ENCODE measurements around the gene MAP3K9. TPM values are rescaled to one million over a fixed set of nuclear protein-coding genes. Genes with fewer than 3 reads are reported as not detected.
A peak's percentile ranks its signal among the peaks of the same experiment; 100 is the strongest.

Gene MAP3K9
- total RNA-seq, 1 donor from 2014 or later: 10.1 TPM

DNA sequence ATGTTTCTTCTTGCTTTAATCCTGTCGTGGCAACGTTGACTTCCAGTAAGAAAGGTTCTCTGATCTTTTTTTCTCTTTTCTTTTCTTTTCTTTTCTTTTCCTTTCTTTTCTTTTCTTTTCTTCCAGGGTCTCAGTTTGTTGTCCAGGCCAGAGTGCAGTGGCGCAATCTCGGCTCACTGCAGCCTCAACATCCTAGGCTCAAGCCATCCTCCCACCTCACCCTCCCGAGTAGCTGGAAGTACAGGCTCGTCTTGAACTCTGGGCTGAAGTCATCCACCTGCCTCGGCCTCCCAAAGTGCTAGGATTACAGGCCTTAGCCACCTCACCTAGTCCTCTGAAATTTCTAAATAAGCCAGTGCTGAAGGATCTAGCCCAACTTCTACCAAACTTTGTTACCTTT lies 1.3 kb upstream of the MAP3K9 start:
- no peak overlapping the region for H3K27ac Mint-ChIP-seq
- CTCF ChIA-PET: interaction anchor here (2.0 kb wide), 1 partner anchor 7 kb away, joined by 14 read pairs; no protein-coding TSS in a partner anchor
- POLR2A ChIA-PET: interaction anchor here (0.6 to 3.1 kb wide), 4 partner anchors 30 to 210 kb away, joined by 4 to 21 read pairs (median 10); partner anchors contain the start of genes MED6 and PCNX1
- TF ChIP-seq, protein P1, sequence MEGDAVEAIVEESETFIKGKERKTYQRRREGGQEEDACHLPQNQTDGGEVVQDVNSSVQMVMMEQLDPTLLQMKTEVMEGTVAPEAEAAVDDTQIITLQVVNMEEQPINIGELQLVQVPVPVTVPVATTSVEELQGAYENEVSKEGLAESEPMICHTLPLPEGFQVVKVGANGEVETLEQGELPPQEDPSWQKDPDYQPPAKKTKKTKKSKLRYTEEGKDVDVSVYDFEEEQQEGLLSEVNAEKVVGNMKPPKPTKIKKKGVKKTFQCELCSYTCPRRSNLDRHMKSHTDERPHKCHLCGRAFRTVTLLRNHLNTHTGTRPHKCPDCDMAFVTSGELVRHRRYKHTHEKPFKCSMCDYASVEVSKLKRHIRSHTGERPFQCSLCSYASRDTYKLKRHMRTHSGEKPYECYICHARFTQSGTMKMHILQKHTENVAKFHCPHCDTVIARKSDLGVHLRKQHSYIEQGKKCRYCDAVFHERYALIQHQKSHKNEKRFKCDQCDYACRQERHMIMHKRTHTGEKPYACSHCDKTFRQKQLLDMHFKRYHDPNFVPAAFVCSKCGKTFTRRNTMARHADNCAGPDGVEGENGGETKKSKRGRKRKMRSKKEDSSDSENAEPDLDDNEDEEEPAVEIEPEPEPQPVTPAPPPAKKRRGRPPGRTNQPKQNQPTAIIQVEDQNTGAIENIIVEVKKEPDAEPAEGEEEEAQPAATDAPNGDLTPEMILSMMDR (IDR thresholded peaks at IDR 0.05): no peak
- peaks cover 27% of the 10 kb centered on the region for H3K4me1 Mint-ChIP-seq
- no peaks in the 10 kb centered on the region for H3K9me3 Mint-ChIP-seq
- DNase-seq: no peak
- no peaks in the 10 kb centered on the region for H3K27me3 Mint-ChIP-seq
- intact Hi-C loops (cut with micrococcal nuclease): no loop called here
- H3K36me3 Mint-ChIP-seq (ENCODE audit: low read depth): no peaks in the 10 kb centered on the region
- no peak overlapping the region for H3K4me3 Mint-ChIP-seq
- no peak for ATAC-seq (ENCODE audit: low read depth)

DNA sequence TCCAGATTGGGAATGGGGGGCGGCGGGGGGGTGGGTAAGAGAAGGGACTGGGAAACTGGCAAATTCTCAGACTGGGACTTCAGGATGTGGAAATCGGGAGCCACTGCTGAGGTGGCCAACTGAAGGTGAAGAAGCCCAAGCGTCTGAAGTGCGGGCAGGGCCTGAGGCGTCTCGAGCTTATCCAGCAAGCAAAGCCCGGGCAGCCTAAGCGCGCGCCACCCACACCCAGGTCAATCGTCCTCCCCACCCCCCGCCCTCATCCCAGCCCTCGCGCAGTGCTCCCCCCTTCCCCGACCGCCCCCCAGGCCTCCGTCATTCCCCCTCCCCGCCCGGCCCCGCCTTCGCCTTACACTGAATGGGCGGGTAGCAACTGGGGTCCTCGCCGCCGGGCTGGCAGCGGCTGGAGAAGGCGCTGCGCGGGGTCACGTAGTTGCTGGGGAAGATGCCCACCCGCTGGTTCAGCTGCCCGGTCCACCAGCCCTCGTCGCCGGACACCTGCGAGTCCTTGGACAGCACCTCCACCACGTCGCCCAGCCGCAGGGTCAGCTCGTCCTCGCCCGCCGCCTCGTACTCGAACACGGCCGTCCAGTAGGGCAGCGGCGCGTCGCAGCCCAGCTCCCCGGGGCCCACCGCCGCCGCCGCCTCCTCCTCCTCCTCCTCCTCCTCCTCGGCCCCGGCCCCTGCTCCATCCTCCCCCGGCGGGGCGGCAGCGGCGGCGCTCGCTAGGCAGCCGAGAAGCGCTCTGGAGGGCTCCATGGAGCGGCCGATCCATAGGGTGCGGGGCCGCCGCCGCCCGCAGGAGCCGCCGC lies 693 bp downstream of the MAP3K9 start:
- ChIA-PET CTCF (interaction anchor here (0.9 to 2.0 kb wide), 4 partner anchors 9 to 99 kb away, joined by 4 to 14 read pairs (median 6); partner anchors contain the start of gene PCNX1), POLR2A (interaction anchor here (0.6 to 3.1 kb wide), 19 partner anchors 9 to 1092 kb away, joined by 3 to 21 read pairs (median 6); partner anchors contain the start of genes MED6, PCNX1 and TTC9)
- DNase-seq (peak; percentile 44), ATAC-seq (ENCODE audit: low read depth) (peak; percentile 13)
- intact Hi-C loops (cut with micrococcal nuclease): loop anchor here (1.0 to 10.0 kb wide), 9 partner anchors 9 to 1194 kb away; partner anchors contain the start of genes MED6, PCNX1, SIPA1L1 and SRSF5
- H3K4me3 Mint-ChIP-seq: peak overlapping the region; percentile 88
- no peaks in the 10 kb centered on the region for H3K36me3 Mint-ChIP-seq (ENCODE audit: low read depth)
- peak overlapping the region; percentile 88 for H3K27ac Mint-ChIP-seq
- TF ChIP-seq, protein P1 (IDR thresholded peaks at IDR 0.05): no peak
- peaks cover 29% of the 10 kb centered on the region for H3K4me1 Mint-ChIP-seq
- H3K27me3 Mint-ChIP-seq: no peaks in the 10 kb centered on the region
- H3K9me3 Mint-ChIP-seq: no peaks in the 10 kb centered on the region

DNA sequence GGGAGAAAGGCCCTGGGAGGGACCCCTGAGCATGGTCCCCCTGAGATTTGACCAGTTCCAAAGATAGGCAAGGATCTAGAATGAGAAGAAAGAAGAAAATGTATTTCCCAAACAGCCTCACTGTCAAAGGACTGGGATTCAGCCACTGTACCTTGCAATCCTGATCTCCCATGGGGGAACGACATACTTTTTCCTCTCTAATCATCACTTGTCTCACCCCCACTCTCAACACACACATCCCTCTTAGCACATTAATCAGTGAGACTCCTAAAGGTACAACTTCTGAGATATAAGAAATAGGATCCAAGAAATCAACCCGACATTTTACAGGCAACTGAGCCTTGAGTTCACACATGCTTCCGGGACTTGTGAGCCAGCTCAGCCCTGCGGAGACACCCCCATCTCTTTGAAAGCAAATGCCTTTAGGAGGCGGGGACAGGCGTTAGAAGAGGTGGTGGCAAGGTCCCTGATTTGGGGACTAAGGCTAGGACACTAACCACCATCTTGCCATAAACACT lies 1.4 kb downstream of the MAP3K9 start:
- Mint-ChIP-seq H3K36me3 (ENCODE audit: low read depth) (no peaks in the 10 kb centered on the region), H3K27me3 (no peaks in the 10 kb centered on the region), H3K27ac (peak overlapping the region; percentile 88), H3K9me3 (no peaks in the 10 kb centered on the region), H3K4me1 (peaks cover 30% of the 10 kb centered on the region), H3K4me3 (peak overlapping the region; percentile 88)
- ATAC-seq (ENCODE audit: low read depth) (peak; percentile 16), DNase-seq (peak; percentile 26)
- POLR2A ChIA-PET: interaction anchor here (0.6 to 3.1 kb wide), 9 partner anchors 14 to 550 kb away, joined by 3 to 21 read pairs (median 7); partner anchors contain the start of genes PCNX1 and TTC9
- CTCF ChIA-PET: interaction anchor here (0.7 to 1.4 kb wide), 2 partner anchors 10 to 150 kb away, joined by 3 to 4 read pairs; no protein-coding TSS in a partner anchor
- TF ChIP-seq, protein P1 (IDR thresholded peaks at IDR 0.05): no peak
- intact Hi-C loops (cut with micrococcal nuclease): loop anchor here (2.0 to 10.0 kb wide), 6 partner anchors 27 to 1193 kb away; partner anchors contain the start of genes MED6, SIPA1L1, SUSD6 and TTC9

DNA sequence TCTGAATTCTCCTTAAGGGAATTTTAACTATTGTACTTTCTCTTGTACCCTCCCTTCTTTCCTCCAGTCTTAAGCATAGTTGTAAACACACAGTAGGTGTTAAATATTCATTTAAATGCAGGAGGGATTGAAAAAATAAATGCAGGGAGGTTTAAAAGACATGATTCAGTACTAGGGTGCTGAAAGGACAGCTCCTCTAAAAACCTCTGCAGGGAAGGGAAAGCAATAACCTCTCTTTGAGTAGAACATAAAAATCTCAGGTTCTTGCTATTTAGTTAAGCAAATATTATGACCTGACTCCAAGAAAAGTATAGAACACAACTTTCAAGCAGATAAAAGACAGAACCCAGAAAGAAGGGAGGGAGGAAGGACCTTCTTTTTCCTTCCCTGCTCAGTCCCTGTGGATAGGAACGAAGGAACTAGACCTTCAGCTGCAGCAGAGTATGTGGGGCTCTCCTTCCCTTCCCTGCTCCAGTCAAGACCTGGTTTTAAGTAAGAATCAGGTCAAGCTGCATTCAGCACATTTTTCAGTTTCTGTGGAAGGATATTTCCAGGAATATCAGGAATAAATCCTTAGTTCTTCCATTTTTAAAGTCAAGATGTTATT lies 4.7 kb downstream of the MAP3K9 start:
- peaks cover 14% of the 10 kb centered on the region for H3K36me3 Mint-ChIP-seq (ENCODE audit: low read depth)
- TF ChIP-seq, protein P1 (IDR thresholded peaks at IDR 0.05): no peak
- ChIA-PET CTCF (interaction anchor here (1.1 to 2.3 kb wide), 3 partner anchors 13 to 103 kb away, joined by 3 to 14 read pairs (median 6); partner anchors contain the start of gene PCNX1), POLR2A (interaction anchor here (1.3 to 1.4 kb wide), 2 partner anchors 13 to 24 kb away, joined by 5 read pairs; no protein-coding TSS in a partner anchor)
- intact Hi-C loops (cut with micrococcal nuclease): loop anchor here (10.0 kb wide), 2 partner anchors 520 to 1190 kb away; partner anchors contain the start of genes SIPA1L1 and SUSD6
- H3K4me1 Mint-ChIP-seq: peaks cover 49% of the 10 kb centered on the region
- peak overlapping the region; percentile 86 for H3K27ac Mint-ChIP-seq
- H3K27me3 Mint-ChIP-seq: no peaks in the 10 kb centered on the region
- no peaks in the 10 kb centered on the region for H3K9me3 Mint-ChIP-seq
- no peak overlapping the region for H3K4me3 Mint-ChIP-seq
- DNase-seq (no peak), ATAC-seq (ENCODE audit: low read depth) (no peak)

Data from activated B cell treated with CpG ODN at 0.5 μM for 24 hours (primary cell).